IPS-15b (cell line): ENCODE results near the gene KLHL26.

Experiments
- H3K27me3 ChIP-seq: one replicate; pipeline ENCODE4 v1.6.1; 2013; ENCODE audit warnings: low read length; ENCODE audit not compliant: control insufficient read depth, insufficient read depth
- H3K36me3 ChIP-seq: one replicate; pipeline ENCODE4 v1.6.1; 2013; ENCODE audit warnings: low read length; ENCODE audit not compliant: control insufficient read depth, insufficient read depth
- H3K4me1 ChIP-seq: one replicate; pipeline ENCODE4 v1.6.1; 2013; ENCODE audit warnings: mild to moderate bottlenecking, low read length; ENCODE audit not compliant: control insufficient read depth, insufficient read depth
- H3K4me3 ChIP-seq: one replicate; pipeline ENCODE4 v1.5.1; 2013; ENCODE audit warnings: low read depth, low read length
- H3K9ac ChIP-seq: one replicate; pipeline ENCODE4 v1.6.1; 2013; ENCODE audit warnings: low read depth, mild to moderate bottlenecking, low read length
- H3K9me3 ChIP-seq: one replicate; pipeline ENCODE4 v1.6.1; 2013; ENCODE audit warnings: mild to moderate bottlenecking, low read length; ENCODE audit not compliant: control insufficient read depth, insufficient read depth

KLHL26 gene

DNA sequence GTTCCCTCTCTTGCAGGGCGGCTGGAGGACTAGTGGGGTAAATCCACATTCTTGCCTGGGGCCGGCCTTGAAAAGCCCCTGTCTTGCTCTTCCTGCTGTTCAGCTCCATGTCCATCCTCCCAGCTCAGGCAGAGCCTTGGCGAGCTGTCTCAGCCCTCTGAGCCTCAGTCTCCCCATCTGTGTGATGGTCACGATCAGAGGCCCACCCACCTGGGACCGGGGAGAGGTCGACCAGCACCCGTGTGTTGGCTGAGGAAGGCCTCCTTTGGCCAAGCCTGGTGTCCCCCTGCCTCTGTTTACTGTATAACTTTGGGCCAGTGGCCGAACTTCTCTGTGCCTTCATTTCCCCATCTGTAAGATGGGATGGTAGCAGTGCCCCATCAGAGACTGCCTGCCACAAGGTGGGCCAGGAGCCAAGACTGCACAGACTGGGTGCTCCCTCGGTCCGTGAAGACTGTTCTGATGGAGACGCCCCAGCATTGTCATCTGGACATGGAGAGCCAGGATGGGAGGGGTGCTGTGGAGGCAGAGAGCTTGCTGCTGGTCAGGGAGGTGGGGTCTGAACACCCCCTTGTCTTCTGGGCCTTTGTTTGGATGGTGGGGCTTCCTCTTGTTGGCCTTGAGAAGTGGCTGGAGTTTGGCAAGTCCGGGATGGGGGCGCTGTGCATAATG lies 18.5 kb downstream of the KLHL26 start:
- Histone ChIP-seq H3K4me3 (no peak overlapping the region), H3K36me3 (no peaks in the 10 kb centered on the region), H3K27me3 (no peaks in the 10 kb centered on the region), H3K9me3 (no peaks in the 10 kb centered on the region), H3K9ac (no peak overlapping the region), H3K4me1 (peaks cover 4% of the 10 kb centered on the region)

DNA sequence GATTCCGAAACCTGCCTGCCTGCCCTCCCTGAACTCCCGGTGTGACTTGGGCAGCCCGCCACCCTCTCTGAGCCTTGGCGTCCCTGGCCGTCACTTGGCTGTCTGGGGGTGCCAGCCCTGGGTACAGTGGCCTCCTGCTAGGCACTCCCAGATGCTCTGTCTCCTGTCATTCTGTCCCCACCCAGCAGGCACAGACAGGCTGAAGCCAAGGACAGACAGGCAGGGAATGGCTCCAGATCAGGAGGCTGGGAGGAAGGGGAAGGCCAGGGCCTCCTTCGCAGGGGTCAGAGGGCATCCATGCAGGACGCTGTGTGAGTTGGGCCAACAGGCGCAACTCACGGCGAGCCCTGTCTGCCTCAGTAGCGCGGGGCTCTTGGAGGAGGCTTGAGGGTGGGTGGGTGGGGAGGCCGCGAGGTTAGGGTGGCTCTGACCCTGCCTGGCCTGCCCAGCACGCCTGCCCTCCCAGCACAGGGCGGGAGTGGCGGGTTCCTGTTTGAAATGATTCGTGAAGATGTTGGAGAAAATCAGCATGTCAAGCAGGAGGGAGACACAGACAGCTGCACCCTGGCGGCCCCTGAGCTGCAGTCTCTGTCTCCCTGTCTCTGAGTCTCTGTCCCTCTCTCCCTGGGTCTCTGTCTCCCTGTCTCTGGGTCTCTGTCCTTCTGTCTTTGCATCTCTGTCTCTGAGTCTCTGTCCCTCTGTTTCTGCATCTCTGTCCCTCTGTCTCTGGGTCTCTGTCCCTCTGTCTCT lies 19.7 kb downstream of the KLHL26 start:
- Histone ChIP-seq H3K9me3 (no peaks in the 10 kb centered on the region), H3K9ac (no peak overlapping the region), H3K4me1 (peaks cover 2% of the 10 kb centered on the region), H3K36me3 (no peaks in the 10 kb centered on the region), H3K27me3 (no peaks in the 10 kb centered on the region), H3K4me3 (no peak overlapping the region)

GRCh38 chr19:18657590-18658365 lies 20.9 kb downstream of the KLHL26 start:
- Histone ChIP-seq H3K4me1 (peaks cover 2% of the 10 kb centered on the region), H3K9me3 (no peaks in the 10 kb centered on the region), H3K9ac (no peak overlapping the region), H3K27me3 (no peaks in the 10 kb centered on the region), H3K4me3 (no peak overlapping the region), H3K36me3 (no peaks in the 10 kb centered on the region)

- Histone ChIP-seq H3K36me3 (no peaks in the 10 kb centered on the region), H3K27me3 (no peaks in the 10 kb centered on the region), H3K9ac (no peak overlapping the region), H3K4me3 (no peak overlapping the region), H3K9me3 (no peaks in the 10 kb centered on the region), H3K4me1 (peaks cover 2% of the 10 kb centered on the region)
These were observed 21.6 kb downstream of the KLHL26 start for GRCh38 chr19:18658366-18658855.

DNA sequence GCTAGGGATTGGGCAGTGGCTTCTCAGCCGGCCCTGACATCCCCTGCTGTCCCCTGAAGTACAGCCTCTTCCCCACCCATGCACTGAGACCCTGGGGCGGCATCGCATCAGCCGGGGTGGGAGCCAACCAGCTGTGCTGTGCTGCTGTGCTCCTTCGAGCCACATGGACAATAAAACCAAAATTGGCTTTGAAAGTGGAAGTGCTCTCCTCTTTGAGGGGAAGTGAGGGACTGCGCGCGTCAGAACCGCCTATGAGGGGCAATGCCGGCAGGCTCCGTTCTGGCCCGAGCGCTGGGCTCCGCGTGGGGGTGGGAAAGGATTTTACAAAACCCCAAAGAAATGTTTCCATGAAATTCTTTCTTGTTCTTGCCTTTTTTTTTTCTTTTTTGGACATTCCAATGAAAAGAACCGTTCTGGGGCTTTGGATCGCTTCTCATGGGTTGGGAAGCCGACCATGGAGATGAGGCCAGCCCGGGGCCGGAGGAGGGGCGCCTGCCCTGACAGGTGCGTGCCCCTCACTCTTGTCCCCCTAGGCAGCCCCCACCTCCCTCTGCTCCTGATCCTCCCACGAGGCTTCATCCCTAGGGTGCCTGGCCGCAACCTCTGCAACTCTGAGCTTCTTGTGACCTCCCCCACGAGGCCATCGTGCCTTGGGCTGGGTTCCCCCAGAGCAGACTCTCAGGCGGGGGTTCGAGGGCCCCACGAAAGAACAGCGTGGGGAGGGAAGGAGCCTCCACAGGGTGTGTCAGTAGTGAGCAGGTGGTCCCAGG lies 22.6 kb downstream of the KLHL26 start:
- Histone ChIP-seq H3K27me3 (no peaks in the 10 kb centered on the region), H3K9ac (no peak overlapping the region), H3K4me1 (peaks cover 2% of the 10 kb centered on the region), H3K9me3 (no peaks in the 10 kb centered on the region), H3K36me3 (no peaks in the 10 kb centered on the region), H3K4me3 (no peak overlapping the region)

DNA sequence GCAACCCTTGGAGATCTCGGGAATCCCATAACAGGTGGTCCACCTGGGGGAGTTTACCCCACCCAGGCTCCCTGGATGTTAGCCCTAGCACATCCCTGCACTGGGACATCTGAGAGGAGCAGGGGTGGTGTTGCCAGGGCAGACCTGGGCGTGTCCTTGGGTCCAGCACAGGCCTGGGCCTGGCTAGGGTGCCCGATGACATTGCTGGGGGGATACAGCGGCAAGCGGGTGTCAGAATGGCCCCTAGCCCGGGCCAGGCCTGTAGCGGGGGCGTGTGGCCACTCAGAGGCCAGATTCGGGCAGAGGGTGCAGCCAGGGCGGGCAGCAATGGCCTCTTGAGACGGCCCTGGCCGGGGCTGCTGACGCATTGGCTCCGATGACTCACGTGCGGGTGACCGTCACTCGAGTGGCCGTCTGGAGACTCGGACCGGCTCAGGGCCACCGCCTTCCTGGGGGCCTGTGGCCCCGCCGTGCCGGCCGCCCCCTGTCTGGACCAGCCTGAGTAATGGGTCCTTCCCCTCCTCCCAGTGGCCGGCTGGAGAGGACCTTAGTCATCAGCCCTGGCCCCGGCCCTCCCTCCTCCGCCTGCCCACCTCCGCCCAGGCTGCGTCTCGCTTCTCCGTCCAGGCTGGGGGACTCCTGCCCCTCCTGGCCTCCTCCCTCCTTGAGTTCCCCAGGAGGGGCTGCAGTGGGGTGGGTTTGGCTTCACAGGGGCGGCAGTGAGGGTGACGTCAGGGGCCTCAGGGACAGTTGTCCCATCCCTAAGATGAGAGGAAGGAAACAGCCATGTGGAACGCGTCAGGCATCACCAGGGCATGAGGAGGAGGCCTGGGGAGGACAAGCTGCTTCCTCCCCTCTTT lies 23.5 kb downstream of the KLHL26 start:
- Histone ChIP-seq H3K36me3 (no peaks in the 10 kb centered on the region), H3K9ac (no peak overlapping the region), H3K27me3 (no peaks in the 10 kb centered on the region), H3K4me3 (no peak overlapping the region), H3K4me1 (peaks cover 2% of the 10 kb centered on the region), H3K9me3 (no peaks in the 10 kb centered on the region)

DNA sequence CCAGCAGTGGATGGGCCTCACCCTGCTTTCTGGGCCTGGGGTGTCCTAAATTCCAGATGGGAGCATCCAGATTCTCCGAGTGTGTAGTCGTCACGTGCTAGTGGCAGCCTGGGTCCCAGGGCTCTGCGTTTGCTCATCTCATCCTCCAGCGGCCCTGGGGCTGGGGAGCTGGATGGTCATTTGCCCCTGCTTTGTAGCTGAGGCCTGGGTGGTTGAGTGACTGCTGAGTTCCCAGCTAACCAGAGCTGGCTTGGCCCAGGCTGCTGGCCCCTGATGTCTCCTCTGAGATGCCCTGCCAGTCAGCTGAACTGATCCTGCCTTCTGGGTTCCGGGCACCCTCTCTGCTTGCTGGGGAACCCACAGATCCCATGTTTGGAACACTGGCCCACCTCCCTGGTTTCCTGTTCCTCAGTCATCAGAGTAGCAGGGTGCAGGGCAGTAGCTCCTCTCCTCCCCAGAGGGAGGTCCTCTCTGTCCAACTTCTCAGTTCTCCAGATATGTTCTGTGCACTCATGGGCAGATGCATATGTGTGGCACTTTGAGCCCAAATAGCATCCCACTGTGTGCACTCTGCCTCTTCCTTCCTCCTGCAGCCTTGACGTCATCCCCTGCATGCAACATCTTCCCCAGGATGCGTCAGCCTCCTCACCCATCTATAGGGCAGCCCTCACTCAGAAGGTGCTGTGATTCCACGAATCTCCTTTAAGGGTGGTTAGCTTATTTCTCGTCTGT lies 24.3 kb downstream of the KLHL26 start:
- no peak overlapping the region for H3K4me3 ChIP-seq
- H3K9ac ChIP-seq, result no peak overlapping the region
- no peaks in the 10 kb centered on the region for H3K36me3 ChIP-seq
- H3K4me1 ChIP-seq, result peaks cover 2% of the 10 kb centered on the region
- no peaks in the 10 kb centered on the region for H3K27me3 ChIP-seq
- no peaks in the 10 kb centered on the region for H3K9me3 ChIP-seq

GRCh38 chr19:18662972-18663732 lies 26.3 kb downstream of the KLHL26 start:
- Histone ChIP-seq H3K4me3 (no peak overlapping the region), H3K9me3 (no peaks in the 10 kb centered on the region)

DNA sequence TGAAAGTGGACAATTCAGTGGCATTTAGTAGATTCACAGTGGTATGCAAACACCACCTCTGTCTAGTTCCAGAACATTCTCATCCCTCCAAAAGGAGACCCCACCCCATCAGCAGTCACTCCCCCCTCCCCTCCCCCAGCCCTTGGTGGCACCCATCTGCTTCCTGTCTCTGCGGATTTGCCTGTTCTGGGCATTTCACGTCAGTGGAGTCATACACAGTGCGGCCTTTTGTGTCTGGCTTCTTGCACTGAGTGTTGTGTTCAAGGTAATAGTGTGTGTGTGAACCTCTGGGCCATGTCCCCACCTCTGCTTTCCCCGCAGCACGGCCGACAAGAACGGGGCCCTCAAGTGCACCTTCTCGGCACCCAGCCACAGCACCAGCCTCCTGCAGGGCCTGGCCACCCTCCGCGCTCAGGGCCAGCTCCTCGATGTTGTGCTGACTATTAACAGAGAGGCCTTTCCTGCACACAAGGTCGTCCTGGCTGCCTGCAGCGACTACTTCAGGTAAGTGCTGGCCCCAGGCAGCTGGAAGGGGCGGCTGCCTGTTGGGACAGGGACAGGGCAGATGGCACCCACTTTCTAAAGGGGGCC lies 27.2 kb downstream of the KLHL26 start:
- Histone ChIP-seq H3K4me1 (no peaks in the 10 kb centered on the region), H3K4me3 (no peak overlapping the region), H3K36me3 (peaks cover 13% of the 10 kb centered on the region), H3K27me3 (no peaks in the 10 kb centered on the region), H3K9ac (no peak overlapping the region), H3K9me3 (no peaks in the 10 kb centered on the region)

More at GRCh38 chr19:18662972-18663732, 26.3 kb downstream of the KLHL26 start:
- no peaks in the 10 kb centered on the region for H3K4me1 ChIP-seq
- peaks cover 7% of the 10 kb centered on the region for H3K36me3 ChIP-seq
- no peak overlapping the region for H3K9ac ChIP-seq
- no peaks in the 10 kb centered on the region for H3K27me3 ChIP-seq
